B cell (primary cell): ENCODE measurements around the gene MCTP1. TPM values are rescaled to one million over a fixed set of nuclear protein-coding genes. Genes with fewer than 3 reads are reported as not detected.

Source experiments
- ATAC-seq: fragments of 200-7000 bp; cut with Tn5 transposase; one replicate; pipeline ENCODE4 v1.10.0; 2021; ENCODE audit warnings: low read depth, mild to moderate bottlenecking, moderate number of reproducible peaks, moderate library complexity
- CTCF ChIA-PET: fragments of 350-600 bp; sonication (Branson Sonifier 250); formaldehyde crosslinking; loops from one replicate; lab custom pipeline; 2021; ENCODE audit warnings: antibody characterized with exemption, inconsistent platforms; lab: Charles Lee
- POLR2A ChIA-PET: fragments of 350-600 bp; sonication (Branson Sonifier 250); formaldehyde crosslinking; loops from one replicate; lab custom pipeline; 2021; ENCODE audit warnings: antibody characterized with exemption; lab: Charles Lee
- DNase-seq: peaks from one replicate; pipeline ENCODE4 v3.0.0; 2013
- H2AFZ ChIP-seq: 2 replicates; pipeline ENCODE4 v1.6.1; 2012; ENCODE audit warnings: mild to moderate bottlenecking, low read depth, low read length; ENCODE audit not compliant: insufficient read depth, poor library complexity, severe bottlenecking
- H3K27ac ChIP-seq, 2 donors: 1 replicate in 1 of 2; 2 replicates in 1 of 2; pipeline ENCODE4 v1.5.1; 2012 to 2013; ENCODE audit warnings: low read length in 2 of 2, mild to moderate bottlenecking in 2 of 2, moderate library complexity in 1 of 2
- H3K27me3 ChIP-seq, 4 experiments: fragments of 200-600 bp in 1 of 4; sonication (generic) in 1 of 4; replicated peaks in 1 of 4; 1 replicate in 2 of 4; 2 replicates in 2 of 4; pipeline versions ENCODE4 v1.6.1 to v1.7.0; 2013 to 2016; ENCODE audit warnings: low read length in 3 of 4, mild to moderate bottlenecking in 2 of 4, mixed read lengths in 1 of 4, moderate library complexity in 1 of 4; ENCODE audit not compliant: insufficient read depth in 4 of 4, control insufficient read depth in 3 of 4; ENCODE audit errors: control extremely low read depth in 1 of 4
- H3K36me3 ChIP-seq, 2 experiments: replicated peaks in 1 of 2; 1 replicate in 1 of 2; 2 replicates in 1 of 2; pipeline versions ENCODE4 v1.6.1 to v1.7.1; 2013; ENCODE audit warnings: low read length in 1 of 2; ENCODE audit not compliant: insufficient read depth in 2 of 2, control insufficient read depth in 1 of 2; ENCODE audit errors: control extremely low read depth in 1 of 2, extremely low read depth in 1 of 2
- H3K4me1 ChIP-seq, 2 donors: fragments of 200-600 bp in 1 of 2; sonication (generic) in 1 of 2; 1 replicate in 1 of 2; 2 replicates in 1 of 2; pipeline versions ENCODE4 v1.5.1 to v1.6.1; 2013 to 2017; ENCODE audit warnings: low read length in 2 of 2; ENCODE audit not compliant: control insufficient read depth in 2 of 2, insufficient read depth in 2 of 2
- H3K4me2 ChIP-seq: replicated peaks from 2 replicates; pipeline ENCODE3; 2012; ENCODE audit warnings: mild to moderate bottlenecking, low read depth, low read length; ENCODE audit not compliant: poor library complexity, severe bottlenecking
- H3K4me3 ChIP-seq, 5 experiments: fragments of 200-600 bp in 1 of 5; sonication (generic) in 1 of 5; 1 replicate in 3 of 5; 2 replicates in 2 of 5; pipeline versions ENCODE4 v1.5.1 to v1.7.0; 2011 to 2016; ENCODE audit warnings: low read length in 4 of 5, mild to moderate bottlenecking in 4 of 5, low read depth in 2 of 5, control low read depth in 1 of 5, moderate library complexity in 1 of 5; ENCODE audit not compliant: insufficient read depth in 1 of 5; ENCODE audit errors: control extremely low read depth in 1 of 5, extremely low read depth in 1 of 5
- H3K79me2 ChIP-seq: fragments of 200-600 bp; sonication (generic); one replicate; pipeline ENCODE4 v1.6.0; 2016; ENCODE audit warnings: low read length; ENCODE audit not compliant: control insufficient read depth, insufficient read depth
- H3K9ac ChIP-seq: fragments of 200-600 bp; sonication (generic); 2 replicates; pipeline ENCODE4 v1.6.1; 2017; ENCODE audit warnings: mild to moderate bottlenecking, low read length, moderate library complexity
- H3K9me3 ChIP-seq, 3 donors: one replicate each; pipeline versions ENCODE4 v1.6.1 to v1.7.1; 2013; ENCODE audit warnings: low read length in 2 of 3; ENCODE audit not compliant: control insufficient read depth in 2 of 3, insufficient read depth in 1 of 3; ENCODE audit errors: control extremely low read depth in 1 of 3
- H4K20me1 ChIP-seq: 2 replicates; pipeline ENCODE4 v1.6.0; 2012; ENCODE audit warnings: mild to moderate bottlenecking, low read length; ENCODE audit not compliant: insufficient read depth, control insufficient read depth, poor library complexity, severe bottlenecking
- H3K27ac Mint-ChIP-seq: one replicate; pipeline ENCODE4 v1.8.0; 2021; ENCODE audit warnings: mixed read lengths
- H3K27me3 Mint-ChIP-seq: one replicate; pipeline ENCODE4 v1.8.0; 2021; ENCODE audit warnings: mixed read lengths
- H3K4me1 Mint-ChIP-seq: one replicate; pipeline ENCODE4 v1.8.0; 2021; ENCODE audit warnings: mixed read lengths
- H3K4me3 Mint-ChIP-seq: one replicate; pipeline ENCODE4 v1.8.0; 2021; ENCODE audit warnings: mixed read lengths
- H3K9me3 Mint-ChIP-seq: one replicate; pipeline ENCODE4 v1.8.0; 2022; ENCODE audit warnings: mixed read lengths; ENCODE audit not compliant: insufficient read depth
- CTCF ChIP-seq: fragments of 200-600 bp; IDR thresholded peaks from one replicate; pipeline ENCODE4 v1.8.0; 2022; ENCODE audit warnings: antibody characterized with exemption, mild to moderate bottlenecking
- EZH2 ChIP-seq: IDR thresholded peaks from 2 replicates; pipeline ENCODE4 v1.6.1; 2012; ENCODE audit warnings: borderline replicate concordance, low read depth, mild to moderate bottlenecking, moderate library complexity, low read length; ENCODE audit not compliant: insufficient read depth, poor library complexity, severe bottlenecking
- WGBS: methylation state at CpG from one replicate; pipeline ENCODE4 v1.1.5; 2013; ENCODE audit warnings: missing lambda C conversion rate; ENCODE audit not compliant: insufficient coverage; 5-methylcytosine and 5-hydroxymethylcytosine counted together
- intact Hi-C: fragments of 100-400 bp; cut with micrococcal nuclease; formaldehyde crosslinking; loops from one replicate; pipeline ENCODE4 v1.10.0; 2022
- polyA plus RNA-seq: library from polyadenylated mRNA; depleted of rRNA; stranded (reverse); fragments of >200 nt; gene quantifications from 2 replicates; pipeline ENCODE4 v1.2.3, GENCODE V29; 2012
- total RNA-seq, 2 donors: library from RNA; stranded (reverse); fragments of 120-200 nt in 1 of 2; gene quantifications; 1 replicate in 1 of 2; 2 replicates in 1 of 2; pipeline versions ENCODE4 v1.2.3 to v1.2.4, GENCODE V29; 2013 to 2022

The MCTP1 gene
- total and polyA plus RNA-seq, 2 donors (not counting 1 experiment from before 2014, with no cell fraction given), result 0.42 to 2.5 TPM

- H3K27ac ChIP-seq, result no peak overlapping the region
- H3K4me2 ChIP-seq, result no peak overlapping the region
- intact Hi-C loops, result no loop called here
- no peaks in the 10 kb centered on the region for H3K79me2 ChIP-seq
- no peak for TF ChIP-seq EZH2
- no peak for TF ChIP-seq CTCF
- ATAC-seq, result no peak
- no peak overlapping the region for H3K4me3 ChIP-seq
- H4K20me1 ChIP-seq, result no peaks in the 10 kb centered on the region
- H3K9me3 ChIP-seq, result no peaks in the 10 kb centered on the region
- WGBS, result no CpG with 5 or more reads among the region's 2 CpGs
- no peak overlapping the region for H2AFZ ChIP-seq
- H3K4me1 ChIP-seq, result no peaks in the 10 kb centered on the region
- no peaks in the 10 kb centered on the region for H3K27me3 ChIP-seq
- ChIA-PET CTCF (no interaction called here), POLR2A (no interaction called here)
- H3K4me1 Mint-ChIP-seq, result no peaks in the 10 kb centered on the region
- no peak overlapping the region for H3K4me3 Mint-ChIP-seq
- H3K36me3 ChIP-seq, result no peaks in the 10 kb centered on the region
- no peak overlapping the region for H3K27ac Mint-ChIP-seq
- H3K27me3 Mint-ChIP-seq, result peaks cover 6% of the 10 kb centered on the region
- DNase-seq, result no peak
- H3K9ac ChIP-seq, result no peak overlapping the region
- H3K9me3 Mint-ChIP-seq, result no peaks in the 10 kb centered on the region
These were observed 11.4 kb upstream of the MCTP1 start for GRCh38 chr5:95296291-95296690.

- intact Hi-C loops, result no loop called here
- TF ChIP-seq EZH2 (no peak), CTCF (no peak)
- WGBS, result 16% methylated on average over 13 of the region's 13 CpGs
- Mint-ChIP-seq H3K4me3 (peak overlapping the region; percentile 81), H3K4me1 (peaks cover 11% of the 10 kb centered on the region), H3K9me3 (no peaks in the 10 kb centered on the region), H3K27me3 (peaks cover 55% of the 10 kb centered on the region), H3K27ac (no peak overlapping the region)
- POLR2A ChIA-PET, result no interaction called here
- peaks cover 18 to 22% of the 10 kb centered on the region in 2 donors for H3K4me1 ChIP-seq
- no peaks in the 10 kb centered on the region for H3K36me3 ChIP-seq
- CTCF ChIA-PET, result no interaction called here
- peak overlapping the region in 2 of 5 experiments; percentile 6 to 58 for H3K4me3 ChIP-seq
- ATAC-seq (no peak), DNase-seq (peak; percentile 9)
- H3K9me3 ChIP-seq, result peaks cover 0 to 3% (median 0%) of the 10 kb centered on the region in 3 donors
- H3K4me2 ChIP-seq, result peak overlapping the region; percentile 85
- no peak overlapping the region for H3K27ac ChIP-seq
- H3K79me2 ChIP-seq, result no peaks in the 10 kb centered on the region
- H4K20me1 ChIP-seq, result no peaks in the 10 kb centered on the region
- peak overlapping the region; percentile 59 for H3K9ac ChIP-seq
- peaks cover 2 to 47% (median 33%) of the 10 kb centered on the region in 4 experiments for H3K27me3 ChIP-seq
- peak overlapping the region; percentile 74 for H2AFZ ChIP-seq
These were observed 488 bp upstream of the MCTP1 start for GRCh38 chr5:95285409-95285755.
